IMR-90 (cell line): Measurements from ENCODE around the gene PPM1G. TPM values are rescaled to one million over a fixed set of nuclear protein-coding genes. Genes with fewer than 3 reads are reported as not detected.

Experiments used
- ATAC-seq: fragments of 200-7000 bp; cut with Tn5 transposase; 2 replicates; pipeline ENCODE4 v1.9.1; 2020; ENCODE audit warnings: low read depth, mild to moderate bottlenecking, moderate library complexity
- BruUV-seq: library from RNA; stranded (reverse); fragments of 400-500 nt; replicated peaks from 2 replicates; lab custom pipeline; 2021; lab: Mats Ljungman, UMichigan
- CTCF ChIA-PET: fragments of 300-600 bp; formaldehyde crosslinking; extraction: SDS; loops from one replicate; lab custom pipeline; 2021; ENCODE audit warnings: antibody characterized with exemption; lab: Yijun Ruan, JAX
- POLR2A ChIA-PET: fragments of 300-600 bp; sonication (Branson Sonifier 250); formaldehyde crosslinking; loops from one replicate; lab custom pipeline; 2022; ENCODE audit warnings: antibody characterized with exemption; ENCODE audit not compliant: unreplicated experiment; lab: Charles Lee
- DNase-seq: peaks from one replicate; pipeline ENCODE4 v3.0.0; 2013
- H2AFZ ChIP-seq: replicated peaks from 2 replicates; pipeline ENCODE3; 2013; ENCODE audit warnings: low read length, mild to moderate bottlenecking; ENCODE audit not compliant: poor library complexity
- H2AK5ac ChIP-seq: 2 replicates; pipeline ENCODE4 v1.6.1; 2013; ENCODE audit warnings: low read depth, low read length, inconsistent platforms
- H2AK9ac ChIP-seq: replicated peaks from 2 replicates; pipeline ENCODE3; 2013; ENCODE audit warnings: mild to moderate bottlenecking, low read depth, low read length, moderate library complexity; ENCODE audit not compliant: poor library complexity
- H2BK120ac ChIP-seq: 2 replicates; pipeline ENCODE4 v1.6.1; 2013; ENCODE audit warnings: low read depth, low read length, inconsistent platforms
- H2BK15ac ChIP-seq: 3 replicates; pipeline ENCODE4 v1.6.1; 2013; ENCODE audit warnings: low read depth, low read length, inconsistent platforms
- H2BK20ac ChIP-seq: 2 replicates; pipeline ENCODE4 v1.6.1; 2013; ENCODE audit warnings: low read depth, mild to moderate bottlenecking, inconsistent platforms, low read length, moderate library complexity
- H2BK5ac ChIP-seq: 2 replicates; pipeline ENCODE4 v1.6.1; 2013; ENCODE audit warnings: mild to moderate bottlenecking, low read depth, low read length, inconsistent platforms; ENCODE audit not compliant: poor library complexity, severe bottlenecking
- H3K14ac ChIP-seq: replicated peaks from 2 replicates; pipeline ENCODE4 v1.6.1; 2013; ENCODE audit warnings: low read depth, low read length, inconsistent platforms
- H3K18ac ChIP-seq: 2 replicates; pipeline ENCODE4 v1.6.1; 2013; ENCODE audit warnings: low read depth, low read length, control low read depth
- H3K23ac ChIP-seq: 2 replicates; pipeline ENCODE4 v1.6.1; 2013; ENCODE audit warnings: low read depth, low read length, inconsistent platforms
- H3K27ac ChIP-seq: 2 replicates; pipeline ENCODE4 v1.5.1; 2013; ENCODE audit warnings: mild to moderate bottlenecking, control low read depth, low read length; ENCODE audit not compliant: insufficient read depth
- H3K27me3 ChIP-seq: 2 replicates; pipeline ENCODE4 v1.6.1; 2013; ENCODE audit warnings: low read length; ENCODE audit not compliant: control insufficient read depth, insufficient read depth
- H3K36me3 ChIP-seq: 2 replicates; pipeline ENCODE4 v1.6.1; 2013; ENCODE audit warnings: low read length, mixed read lengths; ENCODE audit not compliant: control insufficient read depth, insufficient read depth
- H3K4ac ChIP-seq: 2 replicates; pipeline ENCODE4 v1.6.1; 2013; ENCODE audit warnings: low read depth, low read length, inconsistent platforms
- H3K4me1 ChIP-seq: 2 replicates; pipeline ENCODE4 v1.6.1; 2013; ENCODE audit warnings: low read length, mixed read lengths; ENCODE audit not compliant: control insufficient read depth, insufficient read depth
- H3K4me2 ChIP-seq: 2 replicates; pipeline ENCODE4 v1.6.1; 2013; ENCODE audit warnings: low read depth, mild to moderate bottlenecking, control low read depth, low read length, moderate library complexity
- H3K4me3 ChIP-seq: 2 replicates; pipeline ENCODE4 v1.5.1; 2013; ENCODE audit warnings: low read depth, mild to moderate bottlenecking, control low read depth, low read length, moderate library complexity; ENCODE audit not compliant: insufficient read depth
- H3K56ac ChIP-seq: 2 replicates; pipeline ENCODE4 v1.6.1; 2013; ENCODE audit warnings: low read length, inconsistent platforms; ENCODE audit not compliant: insufficient read depth; ENCODE audit errors: extremely low read depth
- H3K79me1 ChIP-seq, 2 experiments: 2 replicates each; pipeline ENCODE4 v1.6.1; 2013; ENCODE audit warnings: low read length in 2 of 2, inconsistent platforms in 1 of 2, low read depth in 1 of 2
- H3K9ac ChIP-seq: 2 replicates; pipeline ENCODE4 v1.6.1; 2013; ENCODE audit warnings: low read depth, low read length, control low read depth
- H3K9me1 ChIP-seq: 2 replicates; pipeline ENCODE4 v1.6.1; 2013; ENCODE audit warnings: low read length, inconsistent platforms; ENCODE audit not compliant: insufficient read depth
- H3K9me3 ChIP-seq: 2 replicates; pipeline ENCODE4 v1.6.1; 2013; ENCODE audit warnings: low read length; ENCODE audit not compliant: control insufficient read depth, insufficient read depth
- H4K20me1 ChIP-seq: 2 replicates; pipeline ENCODE4 v1.6.1; 2013; ENCODE audit warnings: low read length, inconsistent platforms; ENCODE audit not compliant: insufficient read depth
- H4K5ac ChIP-seq: 2 replicates; pipeline ENCODE4 v1.6.1; 2013; ENCODE audit warnings: mild to moderate bottlenecking, low read depth, low read length, control low read depth
- H4K8ac ChIP-seq, 2 experiments: 2 replicates each; pipeline ENCODE4 v1.6.1; 2013; ENCODE audit warnings: low read depth in 2 of 2, low read length in 2 of 2, control low read depth in 1 of 2, inconsistent platforms in 1 of 2
- H4K91ac ChIP-seq: 2 replicates; pipeline ENCODE4 v1.6.1; 2013; ENCODE audit warnings: low read depth, low read length, inconsistent platforms; ENCODE audit not compliant: insufficient read depth
- CHD1 ChIP-seq: IDR thresholded peaks from 2 replicates; pipeline ENCODE4 v1.6.1; 2012; ENCODE audit warnings: low read depth, low read length, improper control_type of control experiment
- dilution Hi-C: fragments of 300-500 bp; cut with HindIII; formaldehyde crosslinking; loops from one replicate; pipeline ENCODE4 v1.14.3; 2018; ENCODE audit warnings: low sequenced_read_pairs; ENCODE audit not compliant: unreplicated experiment
- in situ Hi-C: fragments of 300-500 bp; cut with MboI; formaldehyde crosslinking; loops from 3 replicates; pipeline ENCODE4 v1.14.3; 2019; ENCODE audit warnings: low sequenced_read_pairs, inconsistent platforms, mixed read lengths
- intact Hi-C: fragments of 100-400 bp; cut with micrococcal nuclease; formaldehyde crosslinking; loops from 2 replicates; pipeline ENCODE4 v1.10.0; 2022
- polyA plus RNA-seq, 3 experiments: library from polyadenylated mRNA; depleted of rRNA; stranded (reverse); fragments of >200 nt; gene quantifications; 2 replicates each; pipeline ENCODE4 v1.2.3, GENCODE V29; 2012; ENCODE audit warnings: low replicate concordance in 1 of 3
- total RNA-seq: library from RNA; depleted of rRNA; stranded (reverse); fragments of >200 nt; gene quantifications from 2 replicates; pipeline ENCODE4 v1.2.3, GENCODE V29; 2012
- TF ChIP-seq, protein P1 (sequence below): fragments of 150-350 bp; IDR thresholded peaks from 2 replicates; pipeline ENCODE4 v1.6.1; 2017; ENCODE audit warnings: mild to moderate bottlenecking, antibody characterized with exemption, low read length, low read depth

PPM1G gene
- total and polyA plus RNA-seq, 2 of the 4 experiments (the other 2 are of a cell fraction), result 57.6 to 95.9 TPM

GRCh38 chr2:27431395-27431794 is 22.0 kb upstream of the PPM1G start:
- Histone ChIP-seq H4K8ac (no peak overlapping the region), H3K18ac (no peak overlapping the region), H3K4ac (no peak overlapping the region), H2BK5ac (no peak overlapping the region), H3K27me3 (no peaks in the 10 kb centered on the region), H3K9me3 (no peaks in the 10 kb centered on the region), H2AFZ (no peak overlapping the region), H3K79me1 (peaks cover 21 to 63% of the 10 kb centered on the region in 2 experiments), H2BK120ac (no peak overlapping the region), H3K4me1 (peaks cover 8% of the 10 kb centered on the region), H3K9me1 (0 out of 2 replicates have a peak, but pooled peaks cover 3% of the 10 kb centered on the region), H3K56ac (no peak overlapping the region), H3K23ac (0 out of 2 replicates have a peak overlapping the region, but pooled peaks have one; percentile 13), H3K27ac (no peak overlapping the region), H2AK9ac (no peak overlapping the region), H4K5ac (no peak overlapping the region), H3K36me3 (peaks cover 27% of the 10 kb centered on the region), H3K4me3 (no peak overlapping the region), H4K20me1 (peaks cover 52% of the 10 kb centered on the region), H4K91ac (no peak overlapping the region), H2BK20ac (no peak overlapping the region), H3K9ac (no peak overlapping the region), H2AK5ac (0 out of 2 replicates have a peak overlapping the region, but pooled peaks have one; percentile 7), H3K14ac (no peak overlapping the region), H3K4me2 (no peak overlapping the region), H2BK15ac (no peak overlapping the region)
- in situ Hi-C loops, result no loop called here
- peak; percentile 62 for DNase-seq
- TF ChIP-seq, protein P1, sequence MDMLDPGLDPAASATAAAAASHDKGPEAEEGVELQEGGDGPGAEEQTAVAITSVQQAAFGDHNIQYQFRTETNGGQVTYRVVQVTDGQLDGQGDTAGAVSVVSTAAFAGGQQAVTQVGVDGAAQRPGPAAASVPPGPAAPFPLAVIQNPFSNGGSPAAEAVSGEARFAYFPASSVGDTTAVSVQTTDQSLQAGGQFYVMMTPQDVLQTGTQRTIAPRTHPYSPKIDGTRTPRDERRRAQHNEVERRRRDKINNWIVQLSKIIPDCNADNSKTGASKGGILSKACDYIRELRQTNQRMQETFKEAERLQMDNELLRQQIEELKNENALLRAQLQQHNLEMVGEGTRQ, result peak; percentile 75
- no peak for TF ChIP-seq CHD1
- intact Hi-C loops, result no loop called here
- no peak for ATAC-seq
- ChIA-PET POLR2A (interaction anchor here (1.4 kb wide), 1 partner anchor 17 kb away, joined by 3 read pairs; no protein-coding TSS in a partner anchor), CTCF (interaction anchor here (1.4 kb wide), 1 partner anchor 22 kb away, joined by 6 read pairs; the partner anchor contains the start of gene PPM1G)
- no TSS peak for BruUV-seq
- dilution Hi-C loops, result no loop called here
